Activated CD8-positive, alpha-beta memory T cell treated with anti-CD3 and anti-CD28 coated beads for 4 hours (primary cell): Measurements from ENCODE around the gene HSPG2.
"Not testable (repeated sequence)": the region's sequence is repeated elsewhere in the genome, so short reads cannot be mapped to it uniquely, and the experiment has no call there.

Source experiments
- DNase-seq, 2 donors: peaks; one replicate each; pipeline ENCODE4 v3.0.0-alpha.2; 2020; ENCODE audit warnings: low read depth in 2 of 2

Gene HSPG2

GRCh38 chr1:21932127-21932526 lies 5.0 kb downstream of the HSPG2 start:
- DNase-seq: no peak

DNA sequence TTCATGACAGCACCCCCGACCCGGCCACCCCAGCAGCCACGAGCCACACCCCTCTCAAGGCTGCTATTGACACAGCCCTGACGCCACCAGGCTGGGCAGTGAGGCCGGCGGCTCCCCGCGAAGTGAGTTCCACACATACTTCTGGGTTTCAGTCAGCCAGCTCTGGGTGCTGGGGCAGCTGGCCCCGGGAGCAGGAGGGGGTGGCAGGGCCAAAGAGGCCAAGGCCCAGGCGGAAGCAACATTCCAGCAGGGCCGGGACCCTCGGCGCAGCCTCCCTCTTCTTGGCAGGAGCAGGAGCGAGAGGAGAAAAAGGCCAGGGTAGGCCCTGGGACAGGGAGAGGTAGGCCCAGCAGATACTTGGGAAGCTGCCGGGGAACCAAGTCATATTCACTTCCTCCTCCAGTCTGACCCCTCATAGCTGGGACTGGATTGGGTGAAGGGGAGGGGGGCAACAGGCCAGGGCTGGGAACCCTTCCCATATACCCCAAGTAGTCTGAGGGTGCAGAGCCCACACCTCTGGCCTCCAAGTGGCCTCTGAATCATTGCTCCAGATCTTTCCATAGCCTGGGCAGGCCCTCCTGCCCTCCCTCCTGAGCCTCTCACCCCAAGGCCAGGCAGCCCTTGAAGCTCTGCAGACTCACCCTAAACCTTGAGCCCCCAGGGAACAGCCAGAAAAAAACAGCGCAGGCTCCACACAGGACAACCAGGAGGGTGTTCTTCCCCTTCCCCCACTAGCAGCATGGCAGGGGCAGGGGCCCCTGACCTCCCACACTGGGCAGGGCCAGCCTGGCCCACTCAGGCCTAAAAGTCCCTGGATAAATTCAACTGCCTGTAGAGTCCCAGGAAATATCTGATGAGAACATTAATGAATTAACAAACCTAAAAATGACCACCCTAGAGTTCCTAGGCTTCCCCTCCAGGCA lies 5.7 kb downstream of the HSPG2 start:
- no peak for DNase-seq

GRCh38 chr1:21930629-21931170 lies 6.4 kb downstream of the HSPG2 start:
- no peak for DNase-seq

GRCh38 chr1:21930080-21930571 lies 7.0 kb downstream of the HSPG2 start:
- DNase-seq: no peak

DNA sequence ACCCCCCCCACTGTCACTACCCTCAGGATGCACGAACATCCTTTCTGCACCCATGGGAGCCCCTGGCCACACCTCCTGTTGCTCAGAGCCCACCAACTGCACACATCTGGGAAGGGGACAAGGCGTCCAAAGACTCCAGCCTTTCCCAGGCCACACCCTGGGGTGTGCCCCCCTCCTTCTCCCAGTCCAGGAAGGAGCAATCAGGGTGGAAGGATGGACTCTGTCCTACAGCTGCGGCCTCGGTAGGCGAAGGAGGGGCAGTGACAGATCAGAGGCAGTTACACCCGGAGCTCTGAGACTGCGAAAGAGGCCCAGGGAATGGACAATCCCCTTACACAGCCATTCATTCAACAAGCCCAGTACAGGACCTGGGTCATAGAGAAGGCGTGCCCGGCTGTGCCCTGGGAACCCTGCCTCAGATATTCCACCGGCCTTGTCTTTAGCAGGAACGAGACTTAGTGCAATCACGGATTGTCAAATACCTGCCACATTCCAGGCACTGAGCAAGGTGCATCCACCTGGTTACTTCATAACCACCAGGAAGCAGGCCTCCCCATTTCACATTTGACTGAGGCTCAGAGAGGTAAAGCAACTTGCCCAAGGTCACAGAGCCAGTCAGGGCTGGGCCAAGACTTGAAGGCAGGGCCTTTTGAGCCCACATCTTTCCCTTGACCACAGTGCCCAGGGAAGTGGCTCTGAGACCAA lies 9.4 kb downstream of the HSPG2 start:
- no peak for DNase-seq

- DNase-seq: no peak
Measured at GRCh38 chr1:21926814-21927532, 10.1 kb downstream of the HSPG2 start.

- DNase-seq: no peak
Measured at GRCh38 chr1:21926065-21926464, 11.0 kb downstream of the HSPG2 start.

GRCh38 chr1:21925334-21925940 lies 11.7 kb downstream of the HSPG2 start:
- DNase-seq: no peak

DNA sequence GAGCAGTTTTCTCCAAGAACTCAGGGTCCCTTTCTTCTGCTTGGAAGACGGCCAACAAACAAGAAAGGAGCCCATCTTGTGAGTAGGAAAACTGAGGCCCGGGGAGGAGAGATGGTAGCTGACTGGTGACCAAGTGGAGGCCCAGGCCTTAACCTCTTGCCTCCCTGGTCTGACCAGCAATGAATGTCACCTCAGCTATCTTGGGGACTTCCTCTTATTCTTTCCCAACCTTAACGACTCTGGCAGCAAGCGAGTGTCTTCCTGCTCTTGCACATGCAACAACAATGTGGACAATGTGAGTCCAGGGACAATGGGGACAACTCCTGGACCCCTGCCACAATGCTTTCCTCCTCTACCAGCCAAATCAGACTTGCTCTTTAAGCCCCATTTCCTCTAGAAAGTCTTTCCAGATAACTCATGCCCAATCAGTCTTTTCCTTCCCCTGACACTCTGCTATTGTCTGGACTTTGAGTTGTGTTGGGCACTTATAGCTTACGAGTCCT lies 12.6 kb downstream of the HSPG2 start:
- DNase-seq: no peak

DNA sequence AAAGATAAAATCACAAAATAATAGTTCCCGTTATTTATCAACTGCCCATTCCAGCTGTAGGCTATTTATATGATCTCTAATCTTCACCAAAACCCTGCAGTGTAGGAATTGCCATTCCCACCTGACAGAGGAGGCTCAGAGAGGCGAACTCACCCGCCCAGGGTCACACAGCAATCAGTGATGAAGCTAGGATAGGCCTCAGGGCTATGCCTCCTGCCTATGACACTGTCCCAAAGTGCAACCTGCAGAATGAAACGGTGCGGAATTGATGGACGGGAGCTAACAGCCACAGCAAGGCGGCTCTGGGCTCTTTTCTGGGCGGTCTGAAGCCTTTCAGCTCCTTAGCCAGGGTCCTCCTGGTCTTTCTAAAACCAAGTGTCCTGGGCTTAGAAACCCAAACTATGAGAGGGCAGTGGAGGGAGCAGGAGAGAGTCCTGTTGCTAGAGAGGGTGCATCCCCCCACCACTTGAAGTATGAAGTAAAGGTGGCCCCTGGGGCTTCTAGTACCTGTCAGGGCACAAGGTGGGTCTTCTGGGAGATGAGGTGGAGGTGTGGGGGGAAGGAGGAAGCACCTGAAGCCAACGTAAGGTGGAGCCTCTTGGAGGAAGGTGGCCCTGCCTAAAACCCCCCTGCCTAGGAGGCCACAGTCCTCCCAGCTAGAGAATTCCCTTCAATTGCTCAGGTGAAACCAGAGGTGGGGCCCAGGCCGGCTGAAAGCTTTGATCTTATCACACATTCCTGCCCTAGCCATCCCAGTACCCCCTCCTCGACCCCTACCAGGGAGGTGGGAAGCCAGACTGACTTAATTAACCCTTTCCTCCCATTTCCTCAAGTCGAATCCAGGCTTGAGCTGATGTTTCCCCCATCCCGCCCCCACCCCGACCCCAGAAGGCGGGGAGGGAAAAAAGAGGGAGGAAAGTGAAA lies 14.8 kb downstream of the HSPG2 start:
- DNase-seq: no peak

DNA sequence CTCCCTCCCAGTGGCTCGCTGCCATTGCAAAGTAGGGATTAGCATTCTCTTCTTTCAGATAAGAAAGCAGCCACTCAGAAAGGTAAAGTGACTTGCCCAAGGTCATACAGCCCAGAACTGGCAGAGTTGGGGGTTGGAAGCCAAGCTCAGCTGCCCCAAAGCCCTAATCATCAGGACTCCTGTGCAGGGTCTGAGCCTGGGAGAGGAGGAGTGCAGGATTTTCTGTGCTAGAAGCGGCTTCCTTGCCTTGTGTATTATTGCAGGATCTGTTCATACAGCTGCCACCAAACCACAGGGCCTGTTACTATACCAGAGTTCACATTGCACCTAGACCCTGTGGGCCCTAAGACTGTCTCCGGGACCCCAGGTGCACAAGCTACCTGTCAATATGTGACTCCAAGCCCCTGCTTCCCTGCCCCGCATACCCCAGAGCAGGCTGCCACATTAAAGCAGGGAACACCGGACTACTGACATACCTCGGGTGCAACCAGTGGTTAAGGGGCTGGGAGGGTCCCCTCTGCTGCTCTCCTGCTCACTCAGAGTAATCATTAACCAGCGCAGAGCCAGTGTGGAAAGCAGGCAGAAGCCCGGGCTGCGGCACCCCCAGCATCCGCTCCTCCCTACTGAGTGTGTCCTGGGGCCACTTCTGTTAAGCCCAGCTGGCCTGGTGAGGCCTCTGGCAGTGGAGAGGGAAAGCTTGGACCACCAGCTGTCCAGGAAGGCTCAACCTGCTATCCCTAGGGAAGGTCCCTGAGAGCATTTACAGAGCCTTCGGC lies 15.8 kb downstream of the HSPG2 start:
- no peak for DNase-seq

GRCh38 chr1:21919520-21919919 lies 17.6 kb downstream of the HSPG2 start:
- DNase-seq: no peak

DNA sequence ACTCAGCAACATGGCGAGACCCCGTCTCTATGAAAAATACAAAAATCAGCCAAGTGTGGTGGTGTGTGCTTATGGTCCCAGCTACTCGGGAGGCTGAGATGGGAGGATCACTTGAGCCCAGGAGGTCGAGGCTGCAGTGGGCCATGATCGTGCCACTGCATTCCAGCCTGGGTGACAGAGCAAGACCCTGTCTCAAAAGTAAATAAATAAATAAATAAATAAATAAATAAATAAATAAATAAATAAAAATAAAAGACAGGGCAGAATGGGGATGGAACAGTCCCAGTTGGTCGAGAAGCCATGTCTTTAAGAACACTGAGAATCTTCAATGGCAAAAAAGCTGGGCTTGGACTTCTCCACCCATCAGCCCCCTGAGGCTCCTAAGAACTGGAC lies 19.9 kb downstream of the HSPG2 start:
- not testable (repeated sequence) for DNase-seq

DNA sequence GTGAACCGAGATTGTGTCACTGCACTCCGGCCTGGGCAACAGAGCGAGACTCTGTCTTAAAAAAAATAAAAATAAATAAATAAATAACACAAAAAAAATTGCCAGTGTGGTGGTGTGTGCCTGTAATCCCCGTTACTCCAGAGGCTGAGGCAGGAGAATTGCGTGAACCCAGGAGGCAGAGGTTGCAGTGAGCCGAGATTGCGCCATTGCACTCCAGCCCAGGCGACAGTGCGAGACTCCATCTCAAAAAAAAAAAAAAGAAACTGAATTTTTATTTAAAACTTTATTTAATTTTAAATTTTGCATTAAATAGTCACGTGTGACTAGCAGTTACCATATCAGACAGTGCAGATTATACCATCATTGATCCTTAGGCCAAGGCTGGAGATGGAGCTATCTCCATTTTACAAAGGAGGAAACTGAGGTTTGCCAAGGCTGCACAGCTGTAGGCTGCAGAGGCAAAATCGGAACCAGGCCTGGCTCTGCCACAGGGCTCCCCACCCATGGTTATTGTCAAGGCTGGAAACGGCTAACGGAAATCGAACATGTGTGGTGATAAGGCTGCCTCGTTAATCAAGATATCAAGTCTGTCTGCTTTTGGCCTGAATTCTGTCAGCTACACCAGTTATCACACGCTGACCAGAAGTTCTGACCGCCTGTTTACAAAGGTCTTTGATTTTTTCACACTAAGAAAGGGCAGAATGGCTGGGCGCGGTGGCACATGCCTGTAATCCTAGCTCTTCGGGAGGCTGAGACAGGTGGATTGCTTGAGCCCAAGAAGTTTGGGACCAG lies 20.5 kb downstream of the HSPG2 start:
- no peak for DNase-seq

DNA sequence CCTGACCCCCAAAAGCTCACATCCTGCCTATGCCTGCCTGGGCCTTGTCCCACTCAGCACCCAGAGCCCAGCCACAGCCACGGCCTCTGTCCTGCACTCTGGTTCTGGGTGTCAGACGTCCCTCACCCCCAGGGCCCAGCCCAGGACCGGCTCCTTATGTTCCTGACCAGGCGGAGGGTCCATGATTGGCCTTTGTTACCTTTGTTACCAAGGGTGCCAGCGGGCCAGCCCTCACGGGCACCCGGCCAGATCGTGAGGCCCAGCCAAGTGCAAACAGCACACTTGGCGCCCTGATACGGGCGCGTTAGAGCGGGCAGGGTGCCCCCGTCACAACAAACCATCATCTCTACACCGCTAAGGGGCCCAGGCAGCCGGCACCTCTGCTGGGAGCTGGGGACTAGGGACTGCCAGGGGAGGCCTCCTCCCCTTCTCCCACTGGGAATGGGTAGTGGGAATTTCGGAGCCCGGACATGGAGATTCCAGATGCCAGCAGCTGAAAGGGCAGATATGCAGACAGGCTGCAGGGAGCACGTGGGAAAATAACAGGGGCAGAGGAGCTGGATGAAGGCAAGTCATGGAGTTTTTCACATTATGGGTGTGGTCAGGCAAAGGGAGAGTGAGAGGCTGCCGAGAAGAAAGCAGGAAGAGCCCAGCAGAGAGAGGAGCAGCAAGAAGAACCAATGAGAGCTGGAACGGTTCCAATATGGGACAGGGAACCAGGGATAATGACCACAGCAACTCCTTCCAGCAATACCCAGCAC lies 22.1 kb downstream of the HSPG2 start:
- DNase-seq: no peak

DNA sequence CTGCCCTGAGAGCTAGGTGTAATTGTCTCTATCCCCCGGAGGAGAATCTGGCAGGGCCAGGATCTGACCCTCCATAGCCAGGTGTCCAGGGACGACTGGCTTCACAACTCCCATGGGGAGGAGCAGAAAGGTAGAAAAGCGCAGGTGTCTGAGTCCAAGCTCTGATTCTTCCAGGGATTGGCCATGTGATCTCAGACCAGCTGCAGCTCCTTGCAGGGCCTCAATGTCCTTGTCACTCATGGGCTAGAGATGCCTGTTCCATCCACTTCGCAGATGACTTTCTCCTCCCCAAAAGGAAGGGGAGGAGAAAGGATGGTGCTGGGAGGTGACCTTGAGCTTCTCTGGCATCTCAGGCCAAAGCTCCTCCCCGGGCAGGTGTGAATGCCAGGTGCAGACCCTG lies 22.7 kb downstream of the HSPG2 start:
- DNase-seq: no peak

DNA sequence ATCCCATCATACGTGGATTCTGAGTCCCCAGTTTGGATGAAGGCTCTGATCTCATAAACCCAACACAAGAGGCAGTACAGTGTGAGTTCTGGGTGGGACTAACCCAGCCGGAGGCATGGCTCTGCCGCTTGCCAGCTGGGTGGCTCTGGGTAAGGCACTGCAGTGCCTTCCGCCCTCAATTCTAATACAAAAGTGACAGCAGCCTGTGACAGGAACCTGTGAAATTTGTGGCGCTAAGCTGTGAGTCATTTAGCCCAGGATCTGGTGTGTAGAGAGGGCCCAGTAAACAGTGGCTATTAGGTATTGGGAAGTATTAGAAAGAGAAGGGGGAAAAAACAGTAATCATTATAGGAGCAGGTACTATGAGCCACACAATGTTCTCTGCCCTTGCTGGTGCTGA lies 23.3 kb downstream of the HSPG2 start:
- DNase-seq: peak in 1 of 2 donors; percentile 5

DNA sequence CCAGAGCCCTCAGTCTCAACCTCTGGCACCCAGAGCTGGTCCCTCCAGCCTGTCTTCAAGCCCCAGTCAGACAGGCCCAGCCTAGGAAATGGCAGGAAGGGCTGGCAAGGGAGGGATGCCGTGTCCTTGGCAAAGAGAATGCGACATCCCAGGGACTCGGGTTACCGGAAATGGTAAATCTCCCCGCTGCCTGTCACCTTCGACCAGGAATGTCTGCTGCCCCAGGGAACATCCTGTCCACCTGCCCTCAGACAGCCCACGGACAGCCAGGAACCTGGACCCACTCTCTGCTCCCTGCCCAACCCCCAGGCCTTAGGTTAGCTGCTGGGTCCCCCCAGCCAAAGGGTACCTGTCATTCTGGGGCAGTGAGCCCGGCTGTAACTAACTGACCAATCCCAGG lies 23.9 kb downstream of the HSPG2 start:
- no peak for DNase-seq
